GM21360 (cell line): Measurements from ENCODE around the gene FRYL.

Source experiments
- ATAC-seq: cut with Tn5 transposase; IDR thresholded peaks from one replicate; pipeline ENCODE4 v1.9.1; 2021; ENCODE audit warnings: mild to moderate bottlenecking, moderate library complexity; ENCODE audit not compliant: unreplicated experiment

Gene FRYL

DNA sequence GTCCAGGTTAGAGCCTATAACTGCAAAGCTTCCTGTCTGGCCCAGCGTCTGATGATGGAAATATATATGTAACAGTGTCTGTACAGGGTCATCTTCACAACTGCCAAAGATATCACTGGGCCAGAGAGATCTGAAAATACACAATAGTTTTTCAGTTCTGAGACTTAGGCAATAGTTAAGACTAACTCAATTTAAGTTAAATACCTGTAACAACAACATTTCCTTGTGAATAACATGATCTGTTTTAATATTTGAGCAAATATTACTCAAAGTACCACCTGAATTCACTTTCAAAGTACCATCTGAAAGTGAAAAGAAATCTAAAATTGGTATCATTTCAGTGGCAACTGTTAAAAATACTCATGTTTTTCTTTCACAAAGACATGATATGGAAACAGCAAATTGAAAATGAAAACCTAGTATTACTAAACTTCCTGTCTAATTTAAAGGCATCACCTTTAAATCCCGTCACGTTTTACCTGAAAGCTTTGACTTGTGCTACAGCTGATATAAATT is 280.5 kb downstream of the FRYL start:
- peak; percentile 79 for ATAC-seq

DNA sequence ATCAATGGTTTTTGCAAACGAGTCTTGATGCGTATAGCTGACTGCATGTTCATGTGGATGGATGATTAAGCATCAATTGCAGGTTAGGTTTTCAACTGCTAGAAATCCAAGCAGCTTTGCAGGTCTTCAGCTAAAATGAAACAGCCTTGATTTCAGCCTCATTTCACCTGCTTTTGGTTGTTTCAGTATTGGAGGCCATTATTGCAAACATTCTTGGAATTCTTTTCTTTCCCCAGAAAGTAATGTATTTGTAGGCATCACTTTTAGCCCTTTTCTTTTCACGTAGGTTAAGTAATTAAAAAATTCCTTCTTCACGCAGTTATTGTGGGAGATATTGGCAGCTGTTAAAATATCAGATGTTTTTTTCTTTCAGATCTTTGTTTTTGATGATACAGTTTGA is 281.2 kb downstream of the FRYL start:
- ATAC-seq, result no peak

DNA sequence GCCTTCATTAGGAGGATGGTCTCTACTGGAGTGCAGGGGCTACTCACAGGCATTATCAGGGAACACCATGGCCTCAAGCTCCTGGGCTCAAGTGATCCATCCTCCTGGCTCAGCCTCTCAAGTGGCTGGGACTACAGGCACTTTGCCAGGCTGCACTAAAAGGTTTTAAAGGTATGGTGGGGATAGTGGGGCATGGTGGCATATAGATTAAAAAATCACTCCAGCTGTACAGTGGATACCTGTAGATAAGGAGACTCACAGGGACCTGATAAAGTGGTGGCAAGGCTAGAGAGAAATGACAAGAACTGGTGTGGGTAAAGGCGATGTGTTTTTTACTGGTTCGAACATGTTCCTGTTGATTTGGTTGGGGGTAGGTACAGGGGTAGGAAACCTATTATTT is 284.1 kb downstream of the FRYL start:
- ATAC-seq, result no peak

DNA sequence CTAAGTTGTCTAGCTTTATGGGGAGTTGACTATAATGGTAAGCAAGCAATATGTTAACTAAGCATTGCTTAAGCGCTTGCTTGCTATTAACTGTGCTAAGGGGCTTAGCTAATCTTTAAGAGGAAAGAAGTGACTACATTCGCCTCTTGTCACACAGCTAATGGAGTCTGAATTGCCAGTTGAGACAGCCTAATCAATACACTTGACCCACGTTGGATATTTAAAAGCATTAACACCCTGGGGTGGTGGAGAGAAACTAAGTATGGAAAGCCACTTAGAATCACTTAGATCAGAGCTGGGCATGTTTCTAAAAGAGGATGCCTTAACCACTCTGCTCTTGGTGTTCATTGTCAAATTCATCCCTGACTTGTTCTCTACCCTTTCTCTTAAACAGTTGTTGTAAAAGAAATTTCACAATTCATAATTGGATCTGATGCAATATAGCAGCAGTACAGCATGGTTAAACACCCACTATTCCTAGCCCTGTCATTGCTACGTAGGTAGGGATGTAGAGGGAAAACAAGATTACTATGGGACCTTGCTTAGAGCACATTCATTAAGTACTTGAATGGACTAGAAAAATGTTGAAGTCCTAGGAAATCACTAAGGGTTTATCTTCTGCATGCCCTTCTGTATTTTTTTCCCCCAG is 286.5 kb downstream of the FRYL start:
- no peak for ATAC-seq

DNA sequence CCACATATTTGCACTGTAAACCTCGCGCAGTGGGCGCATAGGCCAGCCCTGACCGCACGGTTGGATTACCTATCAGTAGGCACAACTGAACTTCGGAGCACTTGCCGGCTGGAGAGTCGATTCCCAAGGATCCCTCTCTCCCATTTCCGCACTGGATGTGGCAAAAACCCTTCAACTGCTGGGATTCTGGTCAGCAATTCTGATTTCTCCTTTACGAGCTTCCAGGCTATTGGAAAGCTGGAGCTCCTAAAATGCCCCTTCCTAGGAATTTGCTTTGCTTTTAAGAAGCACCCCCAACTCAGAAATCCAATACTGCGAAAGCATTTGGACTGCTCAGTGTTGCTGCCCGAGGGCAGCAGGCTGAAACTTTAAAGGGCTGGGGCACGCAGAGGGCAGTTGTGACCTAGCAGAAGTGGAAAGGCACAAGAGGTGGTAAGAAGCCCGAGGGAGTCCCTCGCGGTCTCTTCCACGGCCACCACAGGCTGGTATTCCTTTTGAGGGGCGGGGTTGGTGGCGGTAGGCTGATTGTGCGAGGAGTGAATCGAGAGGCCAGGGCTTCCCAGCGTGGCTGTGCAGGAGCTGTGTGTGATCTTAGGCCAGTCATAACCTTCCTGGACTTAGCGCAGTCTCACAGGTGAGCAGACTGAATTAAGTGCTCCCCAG is 288.4 kb downstream of the FRYL start:
- ATAC-seq, result no peak

DNA sequence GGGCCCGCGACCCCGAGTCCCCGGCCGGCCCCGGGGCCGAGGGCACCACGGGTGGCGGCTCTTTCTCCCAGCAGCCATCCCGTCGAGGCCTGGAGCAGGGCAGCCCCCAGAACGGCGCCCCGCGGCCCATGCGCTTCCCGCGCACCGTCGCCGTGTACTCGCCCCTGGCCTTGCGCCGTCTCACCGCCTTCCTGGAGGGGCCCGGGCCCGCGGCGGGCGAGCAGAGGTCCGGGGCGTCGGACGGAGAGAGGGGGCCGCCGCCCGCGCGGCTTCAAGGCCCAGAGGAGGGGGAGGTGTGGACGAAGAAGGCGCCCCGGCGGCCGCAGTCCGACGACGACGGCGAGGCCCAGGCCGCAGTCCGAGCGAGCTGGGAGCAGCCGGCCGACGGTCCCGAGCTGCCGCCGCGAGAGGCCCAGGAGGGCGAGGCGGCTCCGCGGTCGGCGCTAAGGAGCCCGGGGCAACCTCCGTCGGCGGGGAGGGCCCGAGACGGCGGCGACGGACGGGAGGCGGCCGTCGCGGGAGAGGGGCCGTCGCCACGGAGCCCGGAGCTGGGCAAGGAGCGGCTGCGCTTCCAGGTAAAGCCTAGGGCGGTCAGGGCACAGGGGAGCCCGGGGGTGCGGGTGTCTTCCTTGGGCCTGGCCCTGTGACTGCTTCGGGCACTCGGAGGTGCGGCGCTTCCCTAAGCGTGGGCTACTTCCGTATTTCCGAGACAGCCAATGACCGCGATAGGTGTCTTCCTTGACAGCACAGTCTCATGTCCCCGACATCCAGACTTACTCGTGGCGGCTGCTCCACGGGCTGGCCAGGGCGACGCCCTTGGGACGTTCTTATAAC is 289.2 kb downstream of the FRYL start:
- no peak for ATAC-seq

DNA sequence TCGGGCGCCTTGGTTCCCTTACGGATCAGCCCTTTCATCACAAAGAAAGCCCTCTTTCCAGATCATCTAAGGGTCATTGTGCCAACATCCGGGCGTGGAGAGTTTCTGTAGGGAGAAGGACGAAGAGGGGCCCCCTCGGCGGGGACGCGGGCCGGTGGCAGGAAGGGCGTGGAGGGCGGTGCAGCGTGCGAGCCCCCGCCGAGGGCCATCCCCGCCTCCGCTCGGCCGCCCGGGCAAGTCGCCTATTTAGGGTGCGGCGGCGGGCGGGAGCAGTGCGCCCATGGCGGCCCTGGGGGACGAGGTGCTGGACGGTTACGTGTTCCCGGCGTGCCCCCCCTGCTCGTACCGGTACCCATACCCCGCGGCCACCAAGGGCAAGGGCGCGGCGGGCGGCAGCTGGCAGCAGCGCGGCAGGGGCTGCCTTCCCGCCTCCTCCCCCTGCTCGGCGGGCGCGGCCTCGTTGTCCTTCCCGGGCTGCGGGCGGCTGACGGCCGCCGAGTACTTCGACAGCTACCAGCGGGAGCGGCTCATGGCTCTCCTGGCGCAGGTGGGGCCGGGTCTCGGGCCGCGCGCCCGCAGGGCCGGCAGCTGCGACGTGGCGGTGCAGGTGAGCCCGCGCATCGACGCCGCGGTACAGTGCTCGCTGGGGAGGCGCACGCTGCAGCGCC is 289.9 kb downstream of the FRYL start, which contains the start of gene ZAR1:
Gene ZAR1 (plus strand): TSS at position 241 of the 668 bp plus-strand sequence. CDS start 40 bp downstream, at position 281.
- no peak for ATAC-seq

DNA sequence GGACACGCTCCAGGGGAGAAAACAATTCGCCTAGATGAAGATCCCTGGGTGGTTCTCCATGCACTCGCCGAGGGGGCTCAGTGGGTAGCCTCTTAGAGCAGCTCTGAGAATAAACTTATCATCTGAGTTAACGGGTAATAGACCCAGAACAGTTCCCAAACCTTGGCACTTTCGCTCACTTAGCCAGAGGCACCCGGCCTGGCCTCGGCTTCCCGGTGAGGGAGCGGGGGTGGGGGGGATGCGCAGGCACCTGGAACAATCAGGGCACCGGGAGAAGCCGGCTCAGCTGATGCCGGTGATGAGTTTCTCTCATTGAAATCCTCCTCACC is 290.4 kb downstream of the FRYL start:
- ATAC-seq, result no peak

DNA sequence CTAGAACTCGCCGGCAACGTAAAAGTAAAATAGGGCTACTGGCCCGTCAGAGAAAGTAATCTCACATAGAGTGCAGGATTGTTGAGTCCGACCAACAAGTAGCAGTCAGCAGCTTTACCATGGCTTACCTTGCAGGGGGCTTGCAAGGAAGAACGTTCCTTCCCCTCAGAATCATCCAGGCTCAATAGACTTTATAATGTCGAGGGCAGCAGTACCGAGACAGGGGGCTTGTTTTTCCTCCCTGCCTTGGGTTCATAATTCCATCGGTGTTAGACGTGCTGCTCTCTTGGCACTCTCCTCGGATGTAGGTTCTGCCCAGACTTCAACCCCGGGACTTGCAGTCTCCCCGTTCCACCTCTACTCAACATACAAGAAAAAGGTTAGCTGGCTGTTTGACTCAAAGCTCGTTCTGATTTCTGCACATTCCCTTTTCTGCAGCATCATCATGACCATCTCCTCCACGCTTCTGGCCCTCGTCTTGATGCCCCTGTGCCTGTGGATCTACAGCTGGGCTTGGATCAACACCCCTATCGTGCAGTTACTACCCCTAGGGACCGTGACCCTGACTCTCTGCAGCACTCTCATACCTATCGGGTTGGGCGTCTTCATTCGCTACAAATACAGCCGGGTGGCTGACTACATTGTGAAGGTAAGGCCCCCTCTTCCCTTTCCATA is 295.4 kb downstream of the FRYL start:
- ATAC-seq, result no peak

DNA sequence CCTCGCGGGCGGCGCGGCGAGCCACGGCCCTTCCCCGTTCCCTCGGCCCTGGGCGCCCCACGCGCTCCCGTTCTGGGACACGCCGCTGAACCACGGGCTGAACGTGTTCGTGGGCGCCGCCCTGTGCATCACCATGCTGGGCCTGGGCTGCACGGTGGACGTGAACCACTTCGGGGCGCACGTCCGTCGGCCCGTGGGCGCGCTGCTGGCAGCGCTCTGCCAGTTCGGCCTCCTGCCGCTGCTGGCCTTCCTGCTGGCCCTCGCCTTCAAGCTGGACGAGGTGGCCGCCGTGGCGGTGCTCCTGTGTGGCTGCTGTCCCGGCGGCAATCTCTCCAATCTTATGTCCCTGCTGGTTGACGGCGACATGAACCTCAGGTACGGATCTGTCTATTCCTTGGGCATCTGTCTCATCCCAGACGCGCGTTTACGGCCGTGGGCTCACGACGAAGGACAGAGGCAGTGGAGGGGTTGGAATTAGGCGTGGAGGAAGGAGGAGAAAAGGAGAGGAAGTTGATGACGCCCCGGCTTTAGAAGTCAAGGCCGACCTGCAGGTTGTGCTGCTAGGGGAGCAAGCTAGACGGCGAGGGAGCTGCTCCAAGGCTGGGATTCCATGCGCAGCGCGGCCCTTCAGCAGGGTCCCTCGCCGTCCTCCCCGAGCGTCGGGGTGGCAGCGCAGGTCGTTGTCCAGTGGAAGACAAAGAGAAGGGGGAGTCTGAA is 296.1 kb downstream of the FRYL start:
- ATAC-seq, result no peak

DNA sequence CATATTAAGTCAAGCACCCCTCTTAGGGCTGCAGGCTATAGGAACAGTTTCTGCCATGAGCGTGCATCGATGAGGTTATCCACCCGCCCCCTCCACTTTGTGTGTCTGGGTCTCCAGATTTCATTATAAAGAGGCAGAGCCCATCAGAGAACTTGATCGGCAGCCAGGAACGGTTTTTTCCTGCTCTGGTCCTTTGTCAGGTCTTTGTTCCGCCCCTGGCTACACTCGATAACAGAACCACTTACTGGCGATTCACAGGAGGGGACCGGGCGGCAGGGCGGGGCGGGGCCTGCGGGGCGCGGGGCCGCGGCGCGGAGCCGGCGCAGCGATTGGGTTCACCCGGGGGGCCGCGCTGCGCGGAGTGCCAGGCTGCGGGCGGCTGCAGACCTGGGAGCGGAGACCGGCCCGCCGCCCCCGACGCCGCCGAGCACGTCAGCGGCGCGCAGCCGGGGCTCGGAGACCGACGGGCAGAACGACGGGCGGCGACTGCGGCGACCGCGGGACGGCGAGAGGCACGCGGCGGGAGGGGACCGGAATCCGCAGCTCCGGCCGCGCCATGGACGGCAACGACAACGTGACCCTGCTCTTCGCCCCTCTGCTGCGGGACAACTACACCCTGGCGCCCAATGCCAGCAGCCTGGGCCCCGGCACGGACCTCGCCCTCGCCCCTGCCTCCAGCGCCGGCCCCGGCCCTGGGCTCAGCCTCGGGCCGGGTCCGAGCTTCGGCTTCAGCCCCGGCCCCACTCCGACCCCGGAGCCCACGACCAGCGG is 296.9 kb downstream of the FRYL start, which contains the start of gene SLC10A4:
Gene SLC10A4 (plus strand): TSS at position 338 of the 771 bp plus-strand sequence. CDS start 219 bp downstream, at position 557.
- no peak for ATAC-seq

DNA sequence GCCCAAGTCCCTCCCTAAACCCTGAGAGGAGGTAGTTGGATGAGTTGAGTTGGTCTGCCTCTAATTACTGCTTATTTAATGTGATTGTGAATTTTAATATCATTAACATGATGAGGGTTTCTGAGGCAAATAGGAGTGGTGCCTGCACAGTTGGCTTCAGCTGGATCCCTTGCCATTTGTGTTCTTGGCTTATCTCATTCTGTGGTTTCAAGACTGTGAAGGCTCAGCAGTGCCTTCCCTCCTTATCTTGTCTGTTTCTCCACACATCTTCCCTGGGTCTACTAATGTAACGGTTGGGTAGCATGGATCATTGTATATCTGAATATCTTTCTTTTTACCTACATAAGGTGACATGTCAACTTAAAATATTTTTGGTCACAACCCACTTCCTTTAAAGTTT is 298.5 kb downstream of the FRYL start:
- ATAC-seq, result no peak

DNA sequence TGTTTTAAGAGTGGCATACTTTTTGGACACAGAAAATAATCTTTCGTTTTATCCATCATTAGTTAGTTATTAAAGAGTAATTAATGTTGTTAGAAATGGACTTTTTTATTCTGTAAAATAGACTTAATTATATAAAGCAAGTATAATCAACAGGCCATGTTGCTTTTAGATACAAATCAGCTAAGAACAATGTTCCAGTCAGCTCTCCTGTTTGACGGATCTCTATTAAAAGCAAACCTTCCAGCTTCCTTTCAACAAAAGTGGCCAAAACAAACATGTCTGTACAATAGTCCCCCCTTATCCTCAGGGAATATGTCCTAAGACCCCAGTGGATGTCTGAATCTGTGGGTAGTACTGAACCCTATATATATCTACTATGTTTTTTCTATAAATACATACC is 301.8 kb downstream of the FRYL start:
- no peak for ATAC-seq

DNA sequence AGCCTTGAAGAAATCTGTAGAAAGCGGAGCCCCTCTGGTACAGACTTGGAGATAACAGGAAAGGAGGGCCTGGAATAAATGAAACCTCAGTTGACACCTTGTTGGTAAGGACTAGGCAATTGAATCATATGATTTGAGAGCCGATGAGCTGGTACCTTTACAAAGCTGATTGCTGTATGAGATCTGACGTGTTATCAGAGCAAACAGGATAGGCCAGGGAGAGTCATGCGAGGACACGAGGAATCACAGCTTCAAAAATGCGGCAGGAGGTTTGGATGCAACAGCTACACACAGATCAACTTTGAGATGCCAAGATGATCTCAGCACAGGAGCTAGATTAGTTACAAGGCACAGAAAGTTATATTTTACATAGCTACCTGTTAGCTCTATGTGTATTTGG is 304.3 kb downstream of the FRYL start:
- no peak for ATAC-seq

DNA sequence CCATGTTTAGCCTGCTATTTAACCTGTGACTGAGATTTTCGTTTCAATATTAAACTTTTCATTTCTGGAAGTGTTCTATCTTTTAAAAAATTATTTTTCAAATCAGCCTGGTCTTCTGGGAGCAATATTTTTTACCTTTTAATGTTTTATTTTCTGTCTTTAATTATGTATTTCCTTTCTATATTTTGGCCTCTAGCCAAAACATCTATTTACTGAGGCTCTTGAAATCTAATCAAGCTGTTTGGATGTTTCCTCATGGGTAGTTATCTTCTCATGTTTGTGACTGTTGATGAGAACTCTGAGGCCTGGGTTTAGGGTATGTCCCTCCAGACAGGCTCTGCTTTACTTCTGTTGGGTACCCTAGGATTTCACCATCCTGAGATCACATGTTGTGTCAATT is 307.3 kb downstream of the FRYL start:
- ATAC-seq, result no peak

DNA sequence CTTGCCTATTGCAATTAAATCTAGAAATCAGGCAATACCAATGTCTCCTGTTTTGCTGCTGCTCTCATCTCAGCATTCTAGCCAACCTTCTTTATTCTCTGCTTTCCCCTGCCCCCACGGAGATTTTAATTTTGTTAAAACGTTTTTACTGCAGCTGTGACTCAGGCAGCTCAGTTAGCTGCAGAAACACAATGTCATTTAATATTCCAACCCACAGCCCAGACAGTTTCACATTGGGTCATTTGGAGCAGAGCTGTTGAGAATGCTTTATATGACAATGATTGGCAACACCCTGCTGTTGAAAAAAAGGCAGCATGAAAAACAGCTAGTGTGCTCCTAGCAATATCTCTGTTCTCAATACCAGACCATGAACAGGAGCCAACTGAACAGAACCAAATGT is 309.5 kb downstream of the FRYL start:
- no peak for ATAC-seq

DNA sequence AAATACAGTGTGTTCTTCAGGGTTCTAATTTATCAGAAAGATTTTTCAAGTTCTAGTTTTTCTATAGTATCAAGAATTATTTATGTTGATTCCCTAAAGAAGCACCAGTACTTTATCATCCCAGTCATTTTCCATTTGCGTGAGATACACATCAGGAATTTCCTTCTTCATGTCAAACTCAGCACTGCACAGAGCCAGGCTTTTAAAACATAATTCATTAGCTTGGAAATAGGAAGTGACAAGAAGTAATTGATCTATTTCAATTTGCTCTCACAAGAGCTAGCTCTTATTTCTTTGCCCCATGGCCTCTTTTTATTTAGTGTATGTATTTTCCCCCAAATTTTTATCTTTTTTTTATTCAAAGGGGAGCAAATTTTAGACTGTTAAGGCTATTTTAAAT is 309.9 kb downstream of the FRYL start:
- ATAC-seq, result no peak

DNA sequence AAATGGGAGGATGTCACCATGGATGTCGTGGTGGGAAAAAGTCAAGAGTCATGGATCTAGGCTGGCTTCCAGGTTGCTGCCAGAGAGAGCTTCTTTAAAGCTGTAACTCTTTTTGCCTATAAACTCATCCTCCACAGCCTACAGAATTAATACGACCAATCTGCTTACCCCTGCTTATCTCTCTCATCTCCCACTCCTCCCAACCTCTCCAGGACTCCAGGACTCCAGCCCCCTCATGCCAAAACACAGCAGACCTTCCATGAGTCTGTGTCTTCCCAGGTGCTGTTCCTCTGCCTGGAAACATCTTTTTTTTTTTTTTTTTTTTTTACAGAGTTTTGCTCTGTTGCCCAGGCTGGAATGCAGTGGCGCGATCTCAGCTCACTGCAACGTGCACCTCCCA is 312.2 kb downstream of the FRYL start:
- no peak for ATAC-seq

DNA sequence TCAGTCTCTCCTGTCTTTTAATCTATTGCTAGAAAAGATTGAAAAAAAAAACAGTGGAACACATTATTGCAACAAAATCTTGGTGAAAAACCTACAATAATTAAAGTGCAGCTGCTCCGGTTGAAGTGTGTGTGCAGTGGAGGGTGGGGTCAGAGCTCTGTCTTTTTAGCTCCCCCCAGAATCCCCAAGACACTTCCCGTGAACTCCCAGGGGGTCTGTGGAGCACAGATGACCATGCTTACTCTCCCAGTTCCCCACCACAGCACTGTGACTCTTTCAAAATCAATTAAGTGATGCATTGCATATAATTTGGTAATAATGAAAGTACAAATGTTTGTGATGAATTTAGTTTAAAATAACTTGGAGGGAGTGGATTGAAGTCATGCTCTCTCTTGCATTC is 312.6 kb downstream of the FRYL start:
- ATAC-seq, result no peak
